Transverse colon (tissue), 3 donors: Measurements from ENCODE around the gene TPP1.

ENCODE experiments used
- CTCF ChIP-seq, 5 experiments: fragments of 200-600 bp in 3 of 5; fragments of 450-650 bp in 2 of 5; sonication (generic) in 3 of 5; IDR thresholded peaks; 1 replicate in 2 of 5; 2 replicates in 3 of 5; pipeline ENCODE4 v1.5.1; 2016 to 2017; ENCODE audit warnings: antibody characterized with exemption in 5 of 5, inconsistent platforms in 3 of 5, mild to moderate bottlenecking in 2 of 5, moderate library complexity in 1 of 5
- POLR2A ChIP-seq: fragments of 450-650 bp; IDR thresholded peaks from one replicate; pipeline ENCODE4 v1.6.1; 2016; ENCODE audit warnings: antibody characterized with exemption, mild to moderate bottlenecking, moderate library complexity

DNA sequence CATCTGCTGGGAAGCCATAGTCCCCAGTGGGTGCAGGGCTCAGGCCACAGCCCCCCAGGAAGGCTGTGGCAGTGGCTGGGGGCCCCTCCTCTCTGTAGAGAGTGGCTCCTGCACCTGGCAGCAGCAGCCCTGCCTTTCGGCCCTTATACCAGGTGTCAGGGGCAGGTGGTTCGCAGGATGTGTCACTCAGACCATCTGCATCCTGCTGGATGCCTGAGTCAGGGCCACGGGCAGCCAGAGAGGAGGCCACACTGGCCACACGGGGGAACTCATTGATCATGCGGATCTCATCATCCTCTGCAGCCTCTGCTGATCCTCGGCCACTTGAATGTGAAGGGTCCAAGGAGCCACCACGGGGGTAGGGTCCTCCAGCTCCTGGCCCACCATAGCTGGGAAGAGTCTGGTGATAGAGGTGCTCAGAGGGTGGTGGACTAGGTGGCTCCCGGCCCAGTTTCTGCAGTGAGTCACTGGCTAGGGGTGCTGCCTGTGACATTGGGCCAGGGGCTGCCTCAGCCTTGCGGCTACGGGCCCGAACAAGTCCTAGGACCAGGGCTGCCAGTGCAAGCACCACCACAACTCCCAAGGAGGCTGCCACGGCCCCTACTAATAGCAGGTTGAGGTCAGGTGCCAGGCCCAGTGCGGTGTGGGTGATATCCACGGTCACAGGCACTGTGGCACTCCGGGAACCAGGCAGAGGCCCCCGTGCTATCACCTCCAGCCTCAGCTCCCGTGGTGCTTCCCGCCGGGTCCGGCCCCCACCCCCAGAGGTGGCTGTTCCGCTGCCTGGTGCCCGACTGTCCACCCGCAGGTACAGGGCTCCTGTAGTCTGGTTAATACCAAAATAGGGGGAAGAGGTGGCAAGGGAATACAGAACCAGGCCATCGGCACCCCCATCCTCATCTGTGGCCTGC lies 3.3 kb upstream of the TPP1 start:
- no peak for TF ChIP-seq POLR2A
- no peak for TF ChIP-seq CTCF (IDR thresholded peaks at IDR 0.05)
